Measurements from ENCODE around the gene IQSEC3.

DNA sequence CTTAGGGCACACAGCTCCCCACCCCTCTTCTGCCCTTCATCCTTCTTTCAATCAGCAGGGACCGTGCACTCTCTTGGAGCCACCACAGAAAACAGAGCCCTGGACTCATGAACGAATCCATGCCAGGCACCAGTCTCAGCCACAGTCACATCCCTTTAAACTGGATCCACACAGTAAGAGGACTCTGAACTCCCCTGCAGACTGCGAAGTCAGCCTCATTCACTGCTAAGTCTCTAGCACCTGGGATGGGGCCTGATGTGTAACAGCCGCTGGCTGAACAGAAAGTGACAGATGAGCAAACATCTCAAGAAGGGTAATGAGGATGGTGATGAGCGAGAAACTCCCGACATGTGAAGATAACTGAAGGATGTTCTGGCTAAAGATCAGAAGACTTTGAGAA lies 45.8 kb upstream of the IQSEC3 start:
- TF ChIP-seq POLR2A (IDR thresholded peaks at IDR 0.05; ENCODE audit: low read length): no peak
- TF ChIP-seq GATA1 (IDR thresholded peaks at IDR 0.05; ENCODE audit: low read depth, low read length): no peak

All from erythroblast (primary cell).